Measurements from ENCODE around the gene GABRB2.

Gene GABRB2

DNA sequence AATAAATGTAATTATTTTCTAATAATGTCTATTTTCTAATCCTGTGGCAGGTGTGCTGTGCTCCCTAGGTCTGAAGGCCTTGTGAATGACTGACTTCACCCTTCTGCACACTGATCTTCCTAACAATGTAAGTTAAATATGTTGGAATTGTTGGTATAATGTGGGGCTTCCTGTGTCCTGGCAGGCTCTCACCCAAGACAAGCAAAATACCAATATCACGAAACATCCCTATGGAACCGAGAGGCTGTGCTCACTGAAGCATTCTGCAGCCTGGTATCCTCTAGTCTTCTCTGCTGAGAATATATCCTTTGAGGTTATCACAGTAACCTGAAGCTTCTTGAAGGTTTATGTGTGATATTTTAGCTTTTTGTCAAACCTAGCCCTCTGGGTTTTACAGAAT is 159.4 kb downstream of the GABRB2 start:
- no peak for DNase-seq (ENCODE audit: low read depth)

GRCh38 chr5:161385027-161385426 is 161.5 kb downstream of the GABRB2 start:
- no peak for DNase-seq (ENCODE audit: low read depth)

GRCh38 chr5:161382685-161383084 is 163.8 kb downstream of the GABRB2 start:
- DNase-seq (ENCODE audit: low read depth) = no peak

DNA sequence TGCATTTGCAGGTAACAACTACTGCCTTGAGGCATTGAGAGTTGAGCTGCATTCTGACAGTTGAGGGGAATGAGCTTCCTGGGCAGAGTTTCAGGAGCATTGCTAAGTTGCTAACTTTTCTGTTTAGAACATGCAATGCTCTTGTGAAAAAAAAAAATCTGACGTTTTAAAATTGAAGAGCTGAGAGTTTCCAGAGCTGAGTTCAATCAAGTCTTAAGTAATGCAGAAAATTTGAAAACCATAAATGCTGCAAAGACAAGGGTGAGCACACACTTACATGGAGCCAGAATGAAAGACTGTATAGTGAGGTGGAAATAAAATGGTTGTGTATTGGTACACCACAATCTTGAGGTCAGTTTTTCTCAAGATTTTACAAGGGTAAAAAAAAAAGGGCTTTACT is 166.0 kb downstream of the GABRB2 start:
- DNase-seq (ENCODE audit: low read depth) = no peak

DNA sequence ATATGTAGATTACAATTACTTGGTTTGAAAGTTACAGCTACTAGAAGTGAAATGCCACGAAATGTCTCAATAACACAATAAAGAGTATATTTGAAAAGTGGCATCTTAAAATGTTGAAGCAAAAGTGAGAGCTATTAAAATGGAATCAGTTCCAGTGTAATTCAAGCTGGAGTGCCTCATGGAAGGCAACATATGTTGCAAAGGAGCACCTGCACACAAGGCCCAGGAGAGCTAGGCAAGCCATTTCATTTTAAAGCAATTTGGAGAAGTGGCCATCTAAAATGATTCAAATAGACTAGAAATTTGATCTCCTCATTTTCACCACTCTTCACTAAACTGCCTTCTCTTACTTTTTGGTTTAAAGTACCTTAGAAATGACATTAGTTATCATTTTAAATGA is 167.8 kb downstream of the GABRB2 start:
- no peak for DNase-seq (ENCODE audit: low read depth)

GRCh38 chr5:161376034-161376433 is 170.5 kb downstream of the GABRB2 start:
- no peak for DNase-seq (ENCODE audit: low read depth)

GRCh38 chr5:161373345-161373707 is 173.2 kb downstream of the GABRB2 start:
- no peak for DNase-seq (ENCODE audit: low read depth)

DNA sequence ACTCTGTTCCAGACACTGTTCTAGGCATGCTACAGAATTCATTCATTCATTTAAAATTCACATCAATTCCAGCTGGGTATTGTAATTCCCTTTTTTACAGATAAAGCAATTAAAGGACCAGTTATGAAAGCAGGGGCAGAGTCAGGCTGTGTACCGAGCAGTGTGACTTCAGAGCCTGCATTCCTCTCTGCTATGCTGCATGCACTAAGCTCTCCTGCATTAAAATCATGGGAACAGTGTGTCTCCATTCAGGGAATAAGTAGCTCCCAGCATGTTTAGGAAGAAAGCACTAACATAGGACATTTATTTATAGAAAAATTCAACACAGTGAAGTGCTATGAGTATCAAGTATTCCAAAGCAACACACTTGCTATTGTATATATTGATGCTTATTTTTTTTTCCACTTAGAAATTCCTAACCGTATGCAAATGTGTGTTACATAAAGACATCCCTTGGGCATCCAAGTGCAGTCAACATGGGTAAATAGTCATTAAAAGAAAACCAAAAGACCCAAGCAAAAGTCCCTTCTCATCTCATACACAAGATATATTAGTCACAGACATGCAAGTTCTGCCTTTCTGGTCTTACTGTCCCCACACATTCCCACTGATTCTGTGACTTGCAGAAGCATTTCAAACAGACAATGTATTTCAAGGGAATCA is 173.7 kb downstream of the GABRB2 start:
- no peak for DNase-seq (ENCODE audit: low read depth)

DNA sequence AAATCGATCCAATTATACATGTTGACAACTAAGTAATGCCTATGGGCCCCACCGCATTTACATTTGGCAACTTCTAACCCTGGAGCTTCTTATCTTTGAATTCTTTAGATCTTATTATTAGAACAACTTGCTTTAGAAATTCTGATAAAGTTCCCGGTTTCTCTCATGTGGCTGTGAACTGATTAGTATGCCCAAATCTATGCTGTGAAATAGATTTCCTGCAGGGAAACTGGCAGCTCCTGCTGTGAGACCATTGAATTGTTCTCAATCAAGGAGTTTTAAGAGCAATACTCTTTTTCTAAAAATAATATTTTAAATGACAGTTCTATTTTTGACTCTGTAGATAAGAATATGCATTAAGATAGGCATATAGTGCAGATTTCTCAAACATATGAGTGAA is 177.5 kb downstream of the GABRB2 start:
- DNase-seq (ENCODE audit: low read depth) = no peak

GRCh38 chr5:161358446-161358845 is 188.1 kb downstream of the GABRB2 start:
- no peak for DNase-seq (ENCODE audit: low read depth)

DNA sequence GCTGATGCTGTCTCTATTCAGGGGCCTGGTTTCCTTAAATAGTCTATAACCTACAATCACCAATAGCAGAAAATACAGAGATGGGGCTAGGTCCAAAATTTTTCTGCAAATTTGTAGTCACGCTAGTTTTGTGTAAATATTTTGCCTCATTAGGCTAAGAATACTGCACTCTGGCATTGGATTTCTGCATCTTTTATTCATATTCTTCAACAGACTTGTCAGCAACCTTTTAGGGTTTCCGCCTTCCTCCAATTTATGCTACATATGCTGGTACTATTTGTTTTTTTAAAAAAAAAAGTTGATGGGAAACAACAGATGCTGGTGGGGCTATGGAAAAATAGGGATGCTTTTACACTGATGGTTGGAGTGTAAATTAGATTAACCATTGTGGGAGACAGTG is 202.3 kb downstream of the GABRB2 start:
- no peak for DNase-seq (ENCODE audit: low read depth)

DNA sequence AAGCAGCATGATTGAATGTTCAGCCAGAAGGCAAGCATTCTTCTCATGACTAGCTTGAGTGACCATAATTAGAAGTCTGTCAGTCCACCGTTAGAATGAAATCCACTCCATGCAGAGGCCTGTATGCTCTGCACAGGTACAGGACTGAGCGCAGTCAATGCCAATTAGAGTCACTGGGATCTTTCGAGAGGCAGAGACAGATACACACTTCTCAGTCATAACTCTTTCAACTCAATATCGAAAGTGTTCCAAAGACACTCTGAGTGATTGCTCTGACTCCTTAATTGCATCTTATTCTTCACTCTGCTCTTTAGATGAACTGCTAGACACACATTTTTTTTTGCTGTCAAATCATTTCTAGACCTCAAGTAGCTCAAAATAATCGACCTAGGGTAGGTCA is 203.6 kb downstream of the GABRB2 start:
- DNase-seq (ENCODE audit: low read depth) = no peak

GRCh38 chr5:161340012-161340411 is 206.5 kb downstream of the GABRB2 start:
- DNase-seq (ENCODE audit: low read depth) = no peak

DNA sequence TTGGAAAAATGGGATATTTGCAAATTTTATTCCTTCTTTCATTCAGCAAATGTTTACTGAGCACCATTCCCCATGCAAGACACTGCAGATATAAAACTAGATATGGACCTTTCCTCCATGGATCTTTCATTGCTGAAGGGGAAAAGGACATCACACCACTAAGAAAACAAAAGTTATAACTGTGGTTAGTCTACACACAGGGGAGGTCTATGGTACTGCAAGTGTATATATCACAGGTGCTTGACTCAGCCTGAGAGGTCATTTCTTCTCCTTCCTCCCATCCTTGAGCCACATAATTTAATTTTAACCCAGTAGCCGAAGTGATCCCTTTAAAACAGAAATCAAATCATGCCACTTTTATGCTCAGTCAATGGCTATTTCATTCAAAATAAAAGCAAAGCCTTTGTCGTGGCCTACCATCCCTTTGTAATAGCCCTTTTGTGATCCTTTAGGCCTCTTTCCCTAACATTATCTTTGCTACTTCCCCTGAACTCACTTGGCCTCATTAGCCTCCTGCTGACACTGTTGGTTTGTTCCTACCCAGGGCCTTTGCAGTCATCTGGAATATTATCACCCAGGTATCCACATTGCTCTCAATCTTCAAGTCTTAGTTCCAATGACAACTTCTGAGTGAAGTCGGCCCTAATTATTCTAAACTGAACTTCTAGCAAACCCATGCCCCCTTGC is 213.2 kb downstream of the GABRB2 start:
- no peak for DNase-seq (ENCODE audit: low read depth)

DNA sequence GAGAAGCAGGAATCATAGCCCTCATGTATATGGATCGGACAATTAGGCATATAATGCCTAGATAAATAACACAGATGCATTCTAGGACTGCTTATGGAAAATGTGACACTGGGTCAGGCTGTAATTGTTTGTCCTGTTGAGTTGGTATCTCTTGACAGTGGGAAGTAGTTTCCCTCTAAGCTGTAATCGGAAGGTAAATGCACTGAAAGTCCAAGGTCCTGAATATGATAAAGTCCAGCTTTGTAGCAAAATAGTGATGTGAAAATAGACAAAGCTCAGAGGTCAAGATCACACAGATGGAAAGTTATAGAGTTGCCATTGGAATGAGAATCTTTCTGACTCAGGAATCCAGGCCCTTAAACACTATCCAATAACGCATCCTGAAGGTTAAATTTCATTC is 214.2 kb downstream of the GABRB2 start:
- no peak for DNase-seq (ENCODE audit: low read depth)

DNA sequence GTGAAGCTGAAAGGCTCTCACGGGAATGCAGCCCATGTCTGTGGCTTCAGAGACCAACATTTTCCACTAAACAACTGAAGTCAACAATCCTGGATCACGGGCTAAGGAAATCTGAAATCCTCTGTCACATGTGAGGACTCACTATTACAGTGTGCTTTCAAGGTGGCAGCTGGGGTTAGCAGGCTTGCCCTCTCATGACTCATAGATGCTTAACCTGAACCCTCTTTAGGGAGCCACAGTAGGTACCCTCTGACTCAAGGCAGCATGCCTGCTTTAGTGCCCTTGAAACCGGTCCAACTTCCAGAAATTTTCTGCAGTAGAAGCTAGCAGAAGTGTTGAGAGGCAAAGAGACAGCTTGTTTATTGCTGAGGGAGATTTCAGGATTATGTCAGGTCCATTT is 232.5 kb downstream of the GABRB2 start:
- DNase-seq (ENCODE audit: low read depth) = no peak

- DNase-seq (ENCODE audit: low read depth) = no peak
Measured at GRCh38 chr5:161312882-161313281, 233.6 kb downstream of the GABRB2 start.

DNA sequence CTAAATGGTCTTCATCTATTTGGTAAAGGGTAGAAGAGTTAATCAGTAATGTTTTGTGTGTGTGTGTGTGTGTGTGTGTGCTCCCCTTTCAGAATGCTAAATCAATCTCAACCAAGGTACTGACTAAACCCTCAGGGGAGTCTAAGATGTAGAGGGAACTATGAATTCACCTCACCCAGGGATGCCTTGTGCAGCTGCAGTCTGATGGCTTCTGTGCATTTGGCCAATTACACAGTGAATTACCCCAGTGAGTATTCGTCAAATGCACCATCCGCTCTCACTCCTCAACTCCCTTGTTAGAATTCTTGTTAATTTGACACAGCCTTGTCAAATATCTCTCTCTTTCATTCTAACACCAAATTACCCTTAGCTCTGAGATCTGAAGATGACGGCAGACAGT is 234.6 kb downstream of the GABRB2 start:
- no peak for DNase-seq (ENCODE audit: low read depth)

GRCh38 chr5:161311146-161311708 is 235.3 kb downstream of the GABRB2 start:
- no peak for DNase-seq (ENCODE audit: low read depth)

DNA sequence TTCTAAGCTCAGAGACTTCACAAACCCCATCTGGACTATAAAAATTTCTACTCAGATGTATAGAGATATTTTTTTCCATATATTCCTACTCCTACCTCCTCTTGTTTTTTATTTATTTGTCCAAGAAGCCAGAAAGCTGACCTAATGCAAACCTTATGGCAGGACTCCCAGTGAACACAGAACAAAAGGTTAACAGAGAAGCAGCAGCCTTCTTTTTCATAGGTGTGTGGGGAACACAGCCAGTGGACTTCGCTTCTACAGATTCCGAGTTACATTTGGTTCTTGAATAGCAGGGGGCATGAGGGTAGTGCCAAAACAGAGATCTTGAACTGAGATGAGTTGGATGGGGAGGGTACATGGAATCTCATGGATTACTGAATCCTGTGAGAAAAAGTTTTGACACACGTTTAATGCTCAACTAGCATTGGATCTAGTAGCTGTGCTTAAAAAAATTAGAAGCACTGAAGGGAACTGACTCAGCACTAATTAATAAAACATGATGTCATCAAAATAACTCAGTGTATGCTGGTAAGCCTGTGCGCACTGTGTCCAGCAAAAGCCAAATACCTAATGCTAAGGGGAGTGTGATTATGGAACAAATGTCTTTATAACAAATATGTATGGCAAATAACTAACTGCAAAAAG is 240.1 kb downstream of the GABRB2 start:
- DNase-seq (ENCODE audit: low read depth) = no peak

DNA sequence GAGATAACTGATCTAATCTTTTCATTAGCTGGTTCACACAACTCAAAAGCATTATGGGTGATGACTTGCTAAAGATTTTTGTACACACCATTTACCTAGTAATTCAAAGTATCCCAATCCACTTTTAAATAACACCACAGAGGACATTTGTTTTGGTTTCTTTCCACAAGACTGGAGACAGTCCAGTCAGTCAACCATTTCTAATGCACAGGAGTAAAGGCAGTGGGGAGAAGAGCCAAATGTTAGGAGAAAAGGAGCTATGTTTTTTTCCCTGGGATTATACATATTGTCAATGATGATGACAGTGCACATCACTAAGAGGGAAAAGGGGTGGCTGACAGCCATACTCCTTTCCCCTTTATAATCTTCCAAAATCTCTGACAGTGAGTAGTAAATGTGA is 240.9 kb downstream of the GABRB2 start:
- no peak for DNase-seq (ENCODE audit: low read depth)

- DNase-seq (ENCODE audit: low read depth) = no peak
Measured at GRCh38 chr5:161302559-161302958, 244.0 kb downstream of the GABRB2 start.

DNA sequence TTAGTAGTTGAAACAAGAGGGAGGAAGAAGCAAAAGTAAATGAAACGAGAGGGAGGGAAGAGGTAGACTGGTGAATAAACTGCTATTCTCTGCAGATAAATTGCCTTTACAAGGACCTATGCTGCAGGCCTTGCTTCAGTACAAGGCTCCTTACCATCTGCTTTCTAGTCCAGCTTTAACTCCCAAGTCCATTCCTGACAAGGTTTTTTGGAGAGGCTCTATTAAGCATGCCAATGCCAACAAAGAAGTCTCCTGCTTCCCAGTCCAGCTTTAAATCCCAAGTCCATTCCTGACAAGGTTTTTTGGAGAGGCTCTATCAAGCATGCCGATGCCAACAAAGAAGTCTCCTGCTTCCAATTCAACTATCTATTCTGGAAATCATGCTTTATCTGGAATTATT is 244.9 kb downstream of the GABRB2 start:
- no peak for DNase-seq (ENCODE audit: low read depth)
